ENCODE data around the gene BORCS6. TPM values are rescaled to one million over a fixed set of nuclear protein-coding genes. Genes with fewer than 3 reads are reported as not detected.

The BORCS6 gene
- total and polyA plus RNA-seq, 2 of the 4 experiments (the other 2 are of a cell fraction), result 2.7 to 3.3 TPM

DNA sequence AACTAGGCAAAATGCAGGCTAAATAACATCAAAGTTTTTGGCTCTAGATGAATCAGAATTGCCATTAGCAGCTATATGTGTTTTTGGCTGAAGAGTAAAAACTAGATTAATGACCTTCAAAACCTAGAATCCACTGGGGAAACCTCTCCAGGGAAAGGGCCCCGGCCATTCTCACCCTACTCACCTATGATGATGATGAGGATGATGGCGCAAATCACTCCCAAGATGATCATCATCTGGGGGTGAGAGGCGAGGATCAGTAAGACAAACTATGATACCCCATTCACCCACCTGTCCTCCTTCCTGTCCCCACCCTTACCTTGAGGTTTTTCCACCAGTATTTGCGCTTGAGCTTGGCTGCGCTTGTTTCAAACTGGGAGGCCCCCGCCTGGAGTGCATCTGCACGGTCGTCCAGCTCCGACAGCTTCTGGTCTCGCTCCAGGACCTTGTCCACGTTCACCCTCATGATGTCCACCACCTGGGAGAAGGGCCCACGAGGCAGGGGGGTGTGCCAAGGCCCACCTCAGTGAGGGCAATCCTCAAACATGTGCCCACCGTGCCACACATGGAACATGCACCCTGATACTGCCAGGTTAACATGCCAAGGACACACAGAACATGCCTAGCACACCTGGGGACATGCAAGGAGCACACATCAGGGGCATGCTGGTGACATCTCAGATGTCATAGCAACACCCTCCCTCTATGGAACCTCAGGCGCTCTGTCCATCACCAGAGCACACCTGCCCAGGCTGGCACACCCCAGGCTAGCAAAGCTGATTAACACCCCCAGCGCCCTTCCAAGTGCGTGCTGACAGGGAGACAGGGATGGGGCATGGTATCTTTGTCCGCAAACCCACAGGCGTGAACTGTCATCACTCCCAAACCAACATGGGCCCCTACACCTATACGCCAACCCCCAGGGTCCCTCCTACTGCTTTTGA lies 28.4 kb downstream of the BORCS6 start (continued):
- TF ChIP-seq, protein P1, sequence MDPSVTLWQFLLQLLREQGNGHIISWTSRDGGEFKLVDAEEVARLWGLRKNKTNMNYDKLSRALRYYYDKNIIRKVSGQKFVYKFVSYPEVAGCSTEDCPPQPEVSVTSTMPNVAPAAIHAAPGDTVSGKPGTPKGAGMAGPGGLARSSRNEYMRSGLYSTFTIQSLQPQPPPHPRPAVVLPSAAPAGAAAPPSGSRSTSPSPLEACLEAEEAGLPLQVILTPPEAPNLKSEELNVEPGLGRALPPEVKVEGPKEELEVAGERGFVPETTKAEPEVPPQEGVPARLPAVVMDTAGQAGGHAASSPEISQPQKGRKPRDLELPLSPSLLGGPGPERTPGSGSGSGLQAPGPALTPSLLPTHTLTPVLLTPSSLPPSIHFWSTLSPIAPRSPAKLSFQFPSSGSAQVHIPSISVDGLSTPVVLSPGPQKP (IDR thresholded peaks at IDR 0.05; ENCODE audit: borderline replicate concordance, low read depth, low read length), result no peak

DNA sequence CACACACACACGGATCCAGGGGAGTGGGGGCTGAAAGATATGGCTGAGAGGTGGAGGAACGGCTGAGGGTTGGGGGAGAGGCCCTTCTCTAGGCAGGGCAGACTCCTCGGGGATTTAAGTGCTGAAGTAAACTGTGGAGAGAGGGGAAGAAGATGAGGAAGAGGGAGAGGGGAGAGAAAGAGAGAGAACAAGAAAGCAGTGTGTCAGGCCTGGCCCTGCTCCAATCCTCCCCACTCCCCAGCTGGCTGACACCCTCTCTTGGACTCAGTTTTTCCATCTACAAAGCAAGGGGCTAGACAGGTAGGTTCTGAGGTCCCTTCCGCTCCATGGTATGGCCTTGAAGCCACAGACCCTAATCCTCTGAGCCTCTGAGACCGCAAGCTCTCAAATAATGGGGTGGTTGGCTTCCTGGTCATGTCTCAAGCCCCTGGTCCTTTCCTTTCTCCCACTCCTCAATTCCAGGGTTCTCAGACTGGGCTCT lies 29.2 kb downstream of the BORCS6 start:
- Histone ChIP-seq H2BK120ac (ENCODE audit: low read depth, low read length) (no peak overlapping the region), H2AFZ (replicated peaks; ENCODE audit: low read length, poor library complexity) (no peak overlapping the region), H3K36me3 (ENCODE audit: control insufficient read depth, insufficient read depth, low read length) (peaks cover 15% of the 10 kb centered on the region), H2AK5ac (ENCODE audit: low read depth, low read length) (no peak overlapping the region), H4K8ac (ENCODE audit: low read depth in 2 of 2, low read length in 2 of 2) (no peak overlapping the region), H4K20me1 (ENCODE audit: insufficient read depth, low read length) (peaks cover 14% of the 10 kb centered on the region), H3K23ac (ENCODE audit: low read depth, low read length) (no peak overlapping the region), H4K91ac (ENCODE audit: insufficient read depth, low read depth, low read length) (no peak overlapping the region), H3K4me2 (ENCODE audit: low read depth, low read length) (no peak overlapping the region; the same call in 1 of the 2 replicates), H3K4me1 (ENCODE audit: control insufficient read depth, insufficient read depth, low read length) (peaks cover 28% of the 10 kb centered on the region), H2BK5ac (ENCODE audit: low read depth, low read length, poor library complexity, severe bottlenecking) (no peak overlapping the region), H3K9ac (ENCODE audit: low read depth, low read length) (no peak overlapping the region), H3K27ac (ENCODE audit: insufficient read depth, low read length) (no peak overlapping the region), H3K4me3 (ENCODE audit: insufficient read depth, low read depth, low read length) (no peak overlapping the region), H4K5ac (ENCODE audit: low read depth, low read length) (no peak overlapping the region), H3K18ac (ENCODE audit: low read depth, low read length) (no peak overlapping the region), H2BK20ac (ENCODE audit: low read depth, low read length) (no peak overlapping the region), H2BK15ac (ENCODE audit: low read depth, low read length) (no peak overlapping the region), H3K9me1 (ENCODE audit: insufficient read depth, low read length) (peaks cover 10% of the 10 kb centered on the region), H3K14ac (replicated peaks; ENCODE audit: low read depth, low read length) (no peak overlapping the region), H3K9me3 (ENCODE audit: control insufficient read depth, insufficient read depth, low read length) (no peaks in the 10 kb centered on the region), H2AK9ac (replicated peaks; ENCODE audit: low read depth, low read length, poor library complexity) (peak overlapping the region; percentile 56), H3K27me3 (ENCODE audit: control insufficient read depth, insufficient read depth, low read length) (no peaks in the 10 kb centered on the region), H3K4ac (ENCODE audit: low read depth, low read length) (no peak overlapping the region), H3K56ac (ENCODE audit: extremely low read depth, insufficient read depth, low read length) (no peak overlapping the region), H3K79me1 (ENCODE audit: low read depth in 1 of 2, low read length in 2 of 2) (peaks cover 21 to 42% of the 10 kb centered on the region in 2 experiments)
- no CpG with 5 or more reads among the region's 5 CpGs for WGBS, 2 experiments (ENCODE audit: extremely low coverage in 2 of 2, insufficient read length in 1 of 2)
- ChIA-PET CTCF (no interaction called here), POLR2A (ENCODE audit: unreplicated experiment) (no interaction called here)
- dilution Hi-C loops (cut with HindIII; ENCODE audit: low sequenced_read_pairs, unreplicated experiment) (no loop called here), intact Hi-C loops (cut with micrococcal nuclease) (no loop called here), in situ Hi-C loops (cut with MboI; ENCODE audit: low sequenced_read_pairs) (loop anchor here (25.0 kb wide), 1 partner anchor 923 kb away; the partner anchor contains the start of genes DVL2, GABARAP and PHF23)
- no peak for DNase-seq
- BruUV-seq (replicated peaks), result no TSS peak
- ATAC-seq (ENCODE audit: low read depth), result no peak
- TF ChIP-seq MAFK (IDR thresholded peaks at IDR 0.05; ENCODE audit: low read depth, low read length) (no peak), CHD1 (IDR thresholded peaks at IDR 0.05; ENCODE audit: low read depth, low read length) (no peak), RAD21 (IDR thresholded peaks at IDR 0.05; ENCODE audit: low read length) (no peak), RCOR1 (IDR thresholded peaks at IDR 0.05; ENCODE audit: insufficient replicate concordance, low read length) (no peak), CEBPB (IDR thresholded peaks at IDR 0.05; ENCODE audit: low read depth, low read length) (no peak), SMC3 (IDR thresholded peaks at IDR 0.05; ENCODE audit: low read depth, low read length) (no peak), NFE2L2 (IDR thresholded peaks at IDR 0.05; ENCODE audit: low read depth, low read length) (no peak), MXI1 (IDR thresholded peaks at IDR 0.05; ENCODE audit: borderline replicate concordance, low read depth, low read length) (no peak)
- TF ChIP-seq, protein P1 (IDR thresholded peaks at IDR 0.05; ENCODE audit: borderline replicate concordance, low read depth, low read length), result no peak
- TF ChIP-seq, protein P2, sequence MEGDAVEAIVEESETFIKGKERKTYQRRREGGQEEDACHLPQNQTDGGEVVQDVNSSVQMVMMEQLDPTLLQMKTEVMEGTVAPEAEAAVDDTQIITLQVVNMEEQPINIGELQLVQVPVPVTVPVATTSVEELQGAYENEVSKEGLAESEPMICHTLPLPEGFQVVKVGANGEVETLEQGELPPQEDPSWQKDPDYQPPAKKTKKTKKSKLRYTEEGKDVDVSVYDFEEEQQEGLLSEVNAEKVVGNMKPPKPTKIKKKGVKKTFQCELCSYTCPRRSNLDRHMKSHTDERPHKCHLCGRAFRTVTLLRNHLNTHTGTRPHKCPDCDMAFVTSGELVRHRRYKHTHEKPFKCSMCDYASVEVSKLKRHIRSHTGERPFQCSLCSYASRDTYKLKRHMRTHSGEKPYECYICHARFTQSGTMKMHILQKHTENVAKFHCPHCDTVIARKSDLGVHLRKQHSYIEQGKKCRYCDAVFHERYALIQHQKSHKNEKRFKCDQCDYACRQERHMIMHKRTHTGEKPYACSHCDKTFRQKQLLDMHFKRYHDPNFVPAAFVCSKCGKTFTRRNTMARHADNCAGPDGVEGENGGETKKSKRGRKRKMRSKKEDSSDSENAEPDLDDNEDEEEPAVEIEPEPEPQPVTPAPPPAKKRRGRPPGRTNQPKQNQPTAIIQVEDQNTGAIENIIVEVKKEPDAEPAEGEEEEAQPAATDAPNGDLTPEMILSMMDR (conservative IDR thresholded peaks at IDR 0.05; ENCODE audit: low read depth, low read length), result no peak

All from IMR-90 (cell line).